GM23338 (cell line): ENCODE results near the gene RCCD1. TPM values are rescaled to one million over a fixed set of nuclear protein-coding genes. Genes with fewer than 3 reads are reported as not detected.
A peak's percentile ranks its signal among the peaks of the same experiment; 100 is the strongest.

Source experiments
- ATAC-seq: fragments of 200-7000 bp; cut with Tn5 transposase; 3 replicates; pipeline ENCODE4 v1.9.1; 2020
- DNase-seq: peaks from one replicate; pipeline ENCODE4 v3.0.0-alpha.2; 2015; ENCODE audit warnings: low spot score
- H2AFZ ChIP-seq: fragments of 200-600 bp; sonication (generic); 2 replicates; pipeline ENCODE4 v1.8.0; 2016; ENCODE audit warnings: antibody characterized with exemption, mild to moderate bottlenecking, moderate library complexity
- H3F3A ChIP-seq: fragments of 200-600 bp; sonication (generic); replicated peaks from 2 replicates; pipeline ENCODE4 v1.8.0; 2017; ENCODE audit warnings: antibody characterized with exemption, mixed run types, low read depth
- H3K27ac ChIP-seq: fragments of 200-600 bp; sonication (generic); 2 replicates; pipeline ENCODE4 v1.6.1; 2016; ENCODE audit warnings: low read depth
- H3K27me3 ChIP-seq: fragments of 200-600 bp; sonication (generic); 2 replicates; pipeline ENCODE4 v1.8.0; 2016; ENCODE audit warnings: mild to moderate bottlenecking, mixed run types, moderate library complexity; ENCODE audit not compliant: insufficient read depth
- H3K36me3 ChIP-seq: fragments of 200-600 bp; sonication (generic); 2 replicates; pipeline ENCODE4 v1.8.0; 2016; ENCODE audit warnings: mild to moderate bottlenecking; ENCODE audit not compliant: insufficient read depth
- H3K4me1 ChIP-seq: fragments of 200-600 bp; sonication (generic); 2 replicates; pipeline ENCODE4 v1.8.0; 2016; ENCODE audit warnings: mild to moderate bottlenecking, moderate library complexity; ENCODE audit not compliant: insufficient read depth
- H3K4me2 ChIP-seq: fragments of 200-600 bp; sonication (generic); 2 replicates; pipeline ENCODE4 v1.7.1; 2017; ENCODE audit warnings: mixed run types
- H3K4me3 ChIP-seq: fragments of 200-600 bp; sonication (generic); 2 replicates; pipeline ENCODE4 v1.6.1; 2016; ENCODE audit warnings: mixed run types
- H3K79me2 ChIP-seq: fragments of 200-600 bp; sonication (generic); replicated peaks from 2 replicates; pipeline ENCODE4 v1.8.0; 2017; ENCODE audit warnings: mild to moderate bottlenecking; ENCODE audit not compliant: insufficient read depth
- H3K9me2 ChIP-seq: fragments of 200-600 bp; sonication (generic); 2 replicates; pipeline ENCODE4 v1.8.0; 2017; ENCODE audit not compliant: insufficient read depth
- H4K20me1 ChIP-seq: fragments of 200-600 bp; sonication (generic); replicated peaks from 2 replicates; pipeline ENCODE4 v1.8.0; 2017; ENCODE audit warnings: mild to moderate bottlenecking; ENCODE audit not compliant: insufficient read depth
- H3K27ac Mint-ChIP-seq: 2 replicates; pipeline ENCODE4 v1.8.0; 2020; ENCODE audit warnings: inconsistent platforms, mild to moderate bottlenecking, moderate library complexity, mixed read lengths
- H3K27me3 Mint-ChIP-seq: 3 replicates; pipeline ENCODE4 v1.8.0; 2022; ENCODE audit warnings: low read depth, mild to moderate bottlenecking, moderate library complexity, mixed read lengths, inconsistent platforms; ENCODE audit not compliant: insufficient read depth, poor library complexity
- H3K36me3 Mint-ChIP-seq: 3 replicates; pipeline ENCODE4 v1.8.0; 2021; ENCODE audit warnings: low read depth, mild to moderate bottlenecking, inconsistent platforms, moderate library complexity, mixed read lengths
- H3K4me1 Mint-ChIP-seq: 3 replicates; pipeline ENCODE4 v1.8.0; 2020; ENCODE audit warnings: mild to moderate bottlenecking, inconsistent platforms, mixed read lengths
- H3K4me3 Mint-ChIP-seq: 3 replicates; pipeline ENCODE4 v1.8.0; 2021; ENCODE audit warnings: moderate library complexity, mild to moderate bottlenecking, inconsistent platforms, mixed read lengths
- H3K9me3 Mint-ChIP-seq: 3 replicates; pipeline ENCODE4 v1.8.0; 2020; ENCODE audit warnings: moderate library complexity, mild to moderate bottlenecking, inconsistent platforms, mixed read lengths
- CTCF ChIP-seq, 2 experiments: fragments of 200-600 bp in 1 of 2; sonication (generic) in 1 of 2; conservative IDR thresholded peaks; 2 replicates each; pipeline versions ENCODE4 v1.5.1 to v1.6.1; 2016 to 2017; ENCODE audit warnings: antibody characterized with exemption in 2 of 2, low read depth in 2 of 2, mild to moderate bottlenecking in 2 of 2, moderate library complexity in 1 of 2
- EZH2 ChIP-seq: fragments of 200-600 bp; sonication (generic); IDR thresholded peaks from one replicate; pipeline ENCODE4 v1.8.0; 2017; ENCODE audit warnings: antibody characterized with exemption, mild to moderate bottlenecking, low read depth; ENCODE audit not compliant: unreplicated experiment
- EZH2phosphoT487 ChIP-seq: fragments of 200-600 bp; sonication (generic); IDR thresholded peaks from one replicate; pipeline ENCODE4 v1.8.1; 2018; ENCODE audit warnings: antibody characterized with exemption; ENCODE audit not compliant: unreplicated experiment
- JUNB ChIP-seq: IDR thresholded peaks from one replicate; pipeline ENCODE4 v1.6.1; 2016; ENCODE audit warnings: antibody characterized with exemption; ENCODE audit not compliant: unreplicated experiment
- STAT1 ChIP-seq: IDR thresholded peaks from one replicate; pipeline ENCODE4 v1.6.1; 2016; ENCODE audit warnings: antibody characterized with exemption; ENCODE audit not compliant: unreplicated experiment
- ZNF114 ChIP-seq: fragments of 250-450 bp; sonication (Bioruptor Pico); IDR thresholded peaks from 2 replicates; pipeline ENCODE4 v1.5.0; 2020; ENCODE audit warnings: mild to moderate bottlenecking, moderate library complexity
- polyA plus RNA-seq: library from polyadenylated mRNA; unstranded; fragments of >200 nt; fragmentation: Nextera tagmentation; extraction: Ambion mirVana; gene quantifications from 2 replicates; pipeline ENCODE4 v1.2.1, GENCODE V29; 2016
- total RNA-seq: library from RNA; depleted of rRNA; stranded (reverse); fragments of >200 nt; shearing (Covaris generic); gene quantifications from 2 replicates; pipeline ENCODE4 v1.2.3, GENCODE V29; 2014
- TF ChIP-seq, protein P1 (sequence below): IDR thresholded peaks from one replicate; pipeline ENCODE4 v1.6.1; 2018; ENCODE audit warnings: antibody characterized with exemption; ENCODE audit not compliant: unreplicated experiment

Gene RCCD1
- total and polyA plus RNA-seq, 2 experiments from 2014 or later, result 10.8 to 17.1 TPM

DNA sequence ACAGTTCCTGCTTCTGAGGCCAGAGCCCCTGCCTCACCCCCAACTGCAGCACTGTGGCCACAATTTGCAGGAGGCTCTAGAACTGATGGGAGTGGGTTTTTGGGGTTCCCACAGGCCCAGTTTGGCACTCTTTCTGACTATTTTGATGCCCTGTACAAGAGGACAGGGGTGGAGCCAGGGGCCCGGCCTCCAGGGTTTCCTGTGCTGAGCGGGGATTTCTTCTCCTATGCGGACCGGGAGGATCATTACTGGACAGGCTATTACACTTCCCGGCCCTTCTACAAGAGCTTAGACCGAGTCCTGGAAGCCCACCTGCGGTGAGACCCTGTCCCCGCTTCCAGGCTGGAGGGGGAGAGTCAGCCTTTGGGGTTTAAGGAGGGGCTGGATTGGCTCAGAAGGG, 44.7 kb upstream of the RCCD1 start:
- Histone ChIP-seq H2AFZ (no peak overlapping the region), H3F3A (no peaks in the 10 kb centered on the region), H3K27me3 (0 out of 2 replicates have a peak, but pooled peaks cover 1% of the 10 kb centered on the region), H3K36me3 (no peaks in the 10 kb centered on the region), H3K9me2 (no peaks in the 10 kb centered on the region), H3K79me2 (no peaks in the 10 kb centered on the region), H3K4me2 (no peak overlapping the region), H3K4me3 (no peak overlapping the region), H3K27ac (no peak overlapping the region), H3K4me1 (no peaks in the 10 kb centered on the region), H4K20me1 (no peaks in the 10 kb centered on the region)
- Mint-ChIP-seq H3K4me3 (no peak overlapping the region), H3K9me3 (no peaks in the 10 kb centered on the region), H3K27ac (no peak overlapping the region), H3K27me3 (peaks cover 5% of the 10 kb centered on the region), H3K36me3 (peaks cover 14% of the 10 kb centered on the region), H3K4me1 (no peaks in the 10 kb centered on the region; the same call in 2 of the 3 replicates)
- TF ChIP-seq CTCF (conservative IDR thresholded peaks at IDR 0.05; ENCODE audit: low read depth in 2 of 2) (no peak), JUNB (no peak), STAT1 (no peak), ZNF114 (CRISPR knock-in tag) (no peak), EZH2phosphoT487 (no peak), EZH2 (no peak)
- TF ChIP-seq, protein P1, sequence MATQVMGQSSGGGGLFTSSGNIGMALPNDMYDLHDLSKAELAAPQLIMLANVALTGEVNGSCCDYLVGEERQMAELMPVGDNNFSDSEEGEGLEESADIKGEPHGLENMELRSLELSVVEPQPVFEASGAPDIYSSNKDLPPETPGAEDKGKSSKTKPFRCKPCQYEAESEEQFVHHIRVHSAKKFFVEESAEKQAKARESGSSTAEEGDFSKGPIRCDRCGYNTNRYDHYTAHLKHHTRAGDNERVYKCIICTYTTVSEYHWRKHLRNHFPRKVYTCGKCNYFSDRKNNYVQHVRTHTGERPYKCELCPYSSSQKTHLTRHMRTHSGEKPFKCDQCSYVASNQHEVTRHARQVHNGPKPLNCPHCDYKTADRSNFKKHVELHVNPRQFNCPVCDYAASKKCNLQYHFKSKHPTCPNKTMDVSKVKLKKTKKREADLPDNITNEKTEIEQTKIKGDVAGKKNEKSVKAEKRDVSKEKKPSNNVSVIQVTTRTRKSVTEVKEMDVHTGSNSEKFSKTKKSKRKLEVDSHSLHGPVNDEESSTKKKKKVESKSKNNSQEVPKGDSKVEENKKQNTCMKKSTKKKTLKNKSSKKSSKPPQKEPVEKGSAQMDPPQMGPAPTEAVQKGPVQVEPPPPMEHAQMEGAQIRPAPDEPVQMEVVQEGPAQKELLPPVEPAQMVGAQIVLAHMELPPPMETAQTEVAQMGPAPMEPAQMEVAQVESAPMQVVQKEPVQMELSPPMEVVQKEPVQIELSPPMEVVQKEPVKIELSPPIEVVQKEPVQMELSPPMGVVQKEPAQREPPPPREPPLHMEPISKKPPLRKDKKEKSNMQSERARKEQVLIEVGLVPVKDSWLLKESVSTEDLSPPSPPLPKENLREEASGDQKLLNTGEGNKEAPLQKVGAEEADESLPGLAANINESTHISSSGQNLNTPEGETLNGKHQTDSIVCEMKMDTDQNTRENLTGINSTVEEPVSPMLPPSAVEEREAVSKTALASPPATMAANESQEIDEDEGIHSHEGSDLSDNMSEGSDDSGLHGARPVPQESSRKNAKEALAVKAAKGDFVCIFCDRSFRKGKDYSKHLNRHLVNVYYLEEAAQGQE, result no peak
- DNase-seq, result no peak
- no peak for ATAC-seq

- Mint-ChIP-seq H3K27me3 (peaks cover 1% of the 10 kb centered on the region), H3K27ac (no peak overlapping the region), H3K4me3 (no peak overlapping the region), H3K36me3 (peaks cover 9% of the 10 kb centered on the region), H3K4me1 (peaks cover under 1% of the 10 kb centered on the region; the same call in 2 of the 3 replicates), H3K9me3 (no peaks in the 10 kb centered on the region)
- Histone ChIP-seq H3K36me3 (no peaks in the 10 kb centered on the region), H2AFZ (no peak overlapping the region), H3F3A (no peaks in the 10 kb centered on the region), H3K27me3 (no peaks in the 10 kb centered on the region), H3K4me3 (no peak overlapping the region), H3K27ac (no peak overlapping the region), H3K79me2 (no peaks in the 10 kb centered on the region), H4K20me1 (no peaks in the 10 kb centered on the region), H3K4me1 (no peaks in the 10 kb centered on the region), H3K9me2 (no peaks in the 10 kb centered on the region), H3K4me2 (no peak overlapping the region)
- DNase-seq, result no peak
- ATAC-seq, result no peak
- TF ChIP-seq STAT1 (no peak), CTCF (conservative IDR thresholded peaks at IDR 0.05; ENCODE audit: low read depth in 2 of 2) (peak in 1 of 2 experiments; percentile 34; a peak in 1 of 4 replicates)
Measured at GRCh38 chr15:90910441-90911301, 44.0 kb upstream of the RCCD1 start.
